NCI-H345 (cell line): ENCODE results near the gene LRFN2.

Experiments
- DNase-seq: peaks from one replicate; lab custom pipeline; 2025; lab: John Stamatoyannopoulos, UW

The LRFN2 gene

DNA sequence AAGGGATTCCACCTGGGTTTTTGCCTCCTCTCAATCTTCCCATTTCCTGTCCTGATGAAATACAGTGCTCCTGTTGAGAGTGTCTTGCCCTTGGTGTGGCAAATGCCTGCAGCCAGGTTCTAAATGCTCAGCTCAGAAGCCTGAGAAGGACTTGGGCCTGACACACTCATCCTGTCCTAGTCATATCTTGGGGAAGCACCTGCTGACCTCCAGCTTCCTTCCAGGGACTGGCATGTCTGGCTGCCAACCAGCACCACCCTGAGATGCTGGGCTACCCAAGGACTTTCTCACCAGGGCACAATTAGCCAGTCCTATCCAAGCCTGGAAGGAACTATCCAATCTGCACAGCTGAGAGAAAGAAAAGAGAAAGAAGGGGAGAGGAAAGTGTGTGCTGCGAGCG, 43.4 kb downstream of the LRFN2 start:
- no peak for DNase-seq

DNA sequence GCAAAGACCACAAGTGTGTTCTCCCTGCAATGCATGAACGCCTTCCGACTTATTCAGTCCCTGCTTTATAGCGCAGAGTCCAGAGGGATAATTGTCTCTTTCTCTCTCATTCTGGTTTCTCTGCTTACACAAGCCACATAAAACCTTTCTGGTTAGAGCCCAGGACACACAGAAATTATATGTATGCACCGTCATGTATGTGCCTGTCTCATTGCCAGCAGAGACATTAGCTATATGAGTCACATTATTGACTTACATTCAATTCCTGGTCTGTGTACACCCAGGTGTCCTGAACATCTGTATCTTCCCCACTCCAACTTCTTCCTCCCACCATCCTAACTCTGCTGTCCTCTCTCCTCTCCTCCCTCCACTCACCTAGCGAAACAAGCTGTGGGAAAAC, 44.0 kb downstream of the LRFN2 start:
- peak; percentile 22 for DNase-seq

DNA sequence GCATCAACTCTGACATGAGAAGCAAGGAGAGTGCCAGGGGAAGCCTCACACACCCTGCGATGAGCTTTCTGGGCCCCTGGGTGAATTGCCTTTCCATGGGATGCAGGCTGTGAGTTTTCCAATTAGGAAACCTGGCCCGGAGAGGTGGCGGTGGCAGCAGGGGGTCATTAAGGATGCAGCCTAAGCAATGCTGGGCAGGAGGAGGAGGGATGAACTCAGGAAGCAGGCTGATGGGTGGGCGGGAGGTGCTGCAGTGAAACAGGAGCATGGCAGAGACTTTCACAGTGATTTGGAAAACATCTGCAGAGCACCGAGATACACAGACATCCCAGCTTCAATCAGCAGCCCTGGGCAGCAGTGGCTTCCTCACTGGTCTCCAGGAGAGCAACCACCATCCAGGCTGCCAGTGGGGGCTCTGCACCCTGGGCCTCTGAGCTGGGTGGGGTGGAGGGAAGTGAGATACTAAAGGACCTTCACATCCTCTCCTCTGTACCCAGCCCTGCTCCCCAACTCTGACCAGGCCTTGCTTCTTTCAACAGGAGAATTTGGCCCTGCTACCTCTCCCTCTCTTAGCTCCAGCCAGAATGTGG, 44.9 kb downstream of the LRFN2 start:
- DNase-seq = no peak

DNA sequence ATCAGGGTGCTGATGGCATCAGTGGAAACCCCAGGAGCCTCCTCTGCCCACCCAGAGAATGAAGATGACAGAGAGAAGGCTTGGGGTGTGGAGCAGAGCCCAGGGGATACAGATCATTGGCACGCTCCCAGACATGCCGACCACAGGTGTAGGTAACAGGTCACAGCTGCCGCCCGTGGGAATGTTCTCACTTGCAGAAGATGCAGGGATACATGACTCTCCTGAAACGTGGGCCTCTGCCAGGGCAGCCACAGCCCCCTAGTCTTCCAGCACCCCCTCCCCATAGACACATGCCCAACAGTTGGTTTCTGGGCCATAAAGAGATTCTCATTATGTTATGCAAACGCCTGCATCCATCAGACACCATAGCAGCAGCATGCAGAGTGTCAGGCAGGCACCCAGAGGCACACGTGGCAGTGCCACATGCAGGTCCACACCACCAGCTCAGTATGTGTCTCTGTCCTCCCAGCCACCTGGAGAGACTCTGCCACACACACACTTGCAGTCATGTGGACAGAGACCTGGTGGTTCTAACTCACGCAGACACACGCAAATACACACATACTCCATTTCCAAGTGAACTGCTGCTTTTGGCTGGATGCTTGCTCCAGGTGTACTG, 45.5 kb downstream of the LRFN2 start:
- DNase-seq = no peak

DNA sequence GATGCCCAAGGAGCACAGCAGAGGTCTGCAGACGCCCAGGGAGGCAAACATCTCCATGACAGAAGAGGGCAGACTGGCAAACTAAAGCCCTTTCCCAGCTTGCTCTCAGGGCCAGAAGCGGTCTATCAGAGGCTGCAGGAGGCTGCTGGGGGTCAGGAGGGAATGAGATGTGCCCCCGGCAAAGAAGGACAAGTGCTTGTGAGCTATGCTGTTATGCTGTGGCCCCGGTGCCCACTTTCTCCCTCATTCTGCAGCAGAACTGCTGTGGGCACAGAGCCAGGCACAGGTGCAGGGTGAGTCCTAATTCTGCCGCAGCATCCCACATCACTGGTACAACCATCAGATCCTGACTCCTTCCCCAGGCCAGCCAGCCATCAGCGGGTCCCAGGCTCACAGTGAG, 46.4 kb downstream of the LRFN2 start:
- no peak for DNase-seq

DNA sequence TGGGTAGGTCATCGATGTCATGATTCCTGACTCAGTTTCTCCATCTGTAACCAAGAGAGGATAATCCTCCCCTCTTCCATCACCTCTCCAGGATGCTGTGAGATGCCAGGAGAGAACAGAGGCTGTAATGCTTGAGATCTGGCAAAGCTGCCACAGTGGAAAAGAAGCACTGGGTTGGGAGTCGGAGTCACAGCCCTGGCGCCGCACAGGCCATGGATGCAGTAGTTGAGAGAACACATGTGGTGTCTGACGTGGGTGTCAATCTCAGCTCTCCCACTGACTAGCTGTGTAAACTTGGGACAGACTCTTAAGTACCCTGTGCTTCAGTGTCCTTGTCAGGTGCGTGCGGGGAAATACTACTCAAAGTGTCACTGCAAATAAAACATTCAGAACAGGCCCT, 47.3 kb downstream of the LRFN2 start:
- DNase-seq = no peak

DNA sequence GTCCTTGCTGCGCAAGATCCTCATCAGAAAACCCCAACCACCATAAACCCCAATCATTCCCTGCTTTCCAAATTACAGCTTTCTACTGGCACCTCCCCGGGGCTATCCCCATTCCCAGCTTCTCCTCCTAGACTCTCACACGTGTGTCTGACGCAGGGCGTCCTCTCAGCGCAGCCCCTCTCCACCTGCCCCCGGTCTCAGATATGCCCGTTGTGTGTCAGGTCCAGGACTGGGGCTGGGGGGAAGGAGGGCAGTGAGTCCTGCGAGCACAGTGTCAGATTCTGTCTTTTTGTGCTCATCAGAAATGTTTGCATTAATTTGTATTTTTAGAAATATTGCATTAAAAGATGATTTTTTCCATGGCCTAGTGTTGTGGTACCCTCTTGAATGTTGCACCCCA, 48.6 kb downstream of the LRFN2 start:
- no peak for DNase-seq

DNA sequence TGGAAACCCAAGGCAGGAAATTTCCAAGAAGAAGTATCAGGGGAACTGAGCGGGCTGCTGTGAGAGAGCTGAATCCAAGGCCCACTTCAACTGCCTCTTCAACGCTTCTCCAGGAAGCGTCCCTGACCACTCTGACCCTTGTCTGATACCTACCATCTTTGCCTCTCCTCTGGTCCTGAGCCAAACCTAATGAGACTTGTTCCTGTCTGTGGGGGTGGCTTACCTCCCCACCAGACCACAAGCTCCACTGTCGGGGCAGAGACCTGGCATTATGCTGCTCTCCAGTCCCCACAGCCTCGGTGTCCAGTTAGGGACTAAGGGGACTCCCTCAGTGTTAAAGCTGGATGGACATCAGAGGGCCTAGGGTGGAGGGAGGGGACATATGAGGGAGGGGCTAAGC, 49.7 kb downstream of the LRFN2 start:
- DNase-seq = no peak

DNA sequence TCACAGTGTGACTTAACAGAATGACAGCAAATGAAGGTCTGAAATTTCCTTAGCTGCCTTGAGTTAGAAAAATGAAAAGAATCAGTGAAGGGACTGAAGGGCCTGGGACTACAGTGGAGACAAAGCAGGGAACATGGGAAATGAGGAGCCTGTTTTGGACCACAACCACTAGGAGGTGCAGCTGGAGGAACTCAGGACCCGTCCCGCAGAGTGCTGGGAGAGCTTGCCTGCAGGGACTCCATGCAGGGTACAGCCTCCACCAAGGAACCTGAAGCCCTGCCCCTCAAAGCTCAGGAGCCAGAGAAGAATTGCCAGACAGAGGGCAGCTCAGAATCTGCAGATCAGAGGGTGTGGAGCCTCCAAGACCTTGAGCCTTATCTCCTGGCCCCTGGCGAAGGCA, 50.7 kb downstream of the LRFN2 start:
- DNase-seq = no peak

DNA sequence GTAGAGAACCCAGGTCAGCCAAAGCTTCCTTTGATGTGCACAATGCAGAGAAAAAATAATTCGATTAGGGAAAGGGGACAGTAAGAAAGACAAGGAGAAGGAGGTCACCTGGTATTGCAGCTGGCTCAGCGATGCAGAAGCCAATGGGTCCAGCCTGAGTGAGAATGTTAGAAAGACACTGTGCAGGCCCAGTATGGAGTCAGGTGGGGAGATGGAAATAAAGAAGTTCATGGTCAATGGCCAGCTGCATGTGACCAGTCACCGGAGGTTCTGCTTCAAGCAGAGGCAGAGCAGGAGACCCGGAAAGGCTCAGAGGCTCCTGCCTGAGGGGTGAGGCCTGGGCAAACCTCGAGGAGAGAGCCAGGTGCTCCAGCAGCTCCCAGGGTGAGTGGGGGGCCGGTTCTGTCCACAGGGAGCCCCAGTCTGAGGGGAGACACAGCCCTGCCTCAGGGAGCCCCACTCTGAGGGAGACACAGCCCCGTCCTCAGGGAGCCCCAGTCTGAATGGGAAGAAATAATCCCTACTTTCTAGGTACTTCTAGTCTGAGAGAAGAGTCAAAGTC, 51.3 kb downstream of the LRFN2 start:
- DNase-seq = no peak

DNA sequence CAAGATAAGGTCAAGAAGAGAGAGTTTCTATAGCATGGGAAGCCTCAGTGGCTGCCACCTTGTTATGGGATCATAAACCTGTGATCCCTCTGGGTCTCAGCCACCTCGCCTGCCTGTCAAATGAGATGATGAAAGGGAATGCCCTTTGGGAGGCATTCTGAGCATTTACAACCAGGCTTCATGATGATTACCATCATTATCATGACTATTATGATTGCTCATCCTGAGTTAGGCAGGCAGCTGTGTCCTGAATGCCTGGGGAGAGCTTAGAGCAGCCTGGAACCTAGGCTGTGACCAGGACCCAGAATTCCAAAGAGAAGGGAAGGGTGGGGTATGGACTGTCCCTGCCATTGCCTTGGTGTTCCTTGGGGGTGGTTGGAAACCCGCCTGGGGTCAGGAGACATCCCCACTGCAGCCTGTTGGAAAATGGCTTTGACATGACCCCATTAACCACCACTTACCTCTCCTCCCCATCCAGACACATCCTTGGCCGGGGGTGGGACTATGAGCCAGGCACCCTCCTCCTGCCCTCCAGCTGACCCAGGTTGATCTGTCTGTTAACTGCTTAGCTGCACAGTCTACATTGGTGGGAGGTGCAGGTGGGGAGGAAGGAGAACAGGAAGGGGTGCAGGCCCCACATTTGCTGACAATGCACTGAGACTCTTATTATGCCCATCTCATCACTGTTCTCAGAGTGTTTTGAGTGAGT, 51.9 kb downstream of the LRFN2 start:
- DNase-seq = no peak

DNA sequence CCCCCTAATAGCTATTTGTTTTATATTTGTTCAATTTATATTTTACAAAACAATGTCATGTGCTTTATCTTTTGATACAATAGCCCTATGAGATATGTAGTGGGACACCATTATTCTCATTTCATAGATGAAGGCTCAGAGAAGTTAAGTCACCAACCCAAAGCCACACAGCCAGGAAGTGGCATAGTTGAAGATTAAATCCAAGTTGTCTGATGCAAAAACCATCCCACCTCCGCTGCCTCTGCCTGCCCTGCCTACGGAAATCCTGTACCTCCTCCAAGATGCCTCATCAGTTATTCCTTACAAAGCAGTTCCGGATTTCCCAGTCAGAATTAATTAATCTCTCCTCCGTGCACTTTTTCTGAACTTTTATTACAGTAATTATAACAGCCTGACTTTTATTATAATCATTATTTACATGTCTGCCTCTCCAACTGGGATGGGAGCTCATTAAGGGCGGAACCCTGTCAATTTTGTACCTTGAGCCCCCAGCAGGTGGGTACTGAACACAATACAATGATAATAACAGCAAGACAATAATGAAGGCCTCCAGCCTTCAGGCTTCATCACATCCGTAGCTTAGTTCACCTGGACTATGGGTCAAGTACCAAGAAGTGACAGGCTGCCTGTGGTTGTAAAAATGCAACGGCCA, 54.7 kb downstream of the LRFN2 start:
- no peak for DNase-seq

DNA sequence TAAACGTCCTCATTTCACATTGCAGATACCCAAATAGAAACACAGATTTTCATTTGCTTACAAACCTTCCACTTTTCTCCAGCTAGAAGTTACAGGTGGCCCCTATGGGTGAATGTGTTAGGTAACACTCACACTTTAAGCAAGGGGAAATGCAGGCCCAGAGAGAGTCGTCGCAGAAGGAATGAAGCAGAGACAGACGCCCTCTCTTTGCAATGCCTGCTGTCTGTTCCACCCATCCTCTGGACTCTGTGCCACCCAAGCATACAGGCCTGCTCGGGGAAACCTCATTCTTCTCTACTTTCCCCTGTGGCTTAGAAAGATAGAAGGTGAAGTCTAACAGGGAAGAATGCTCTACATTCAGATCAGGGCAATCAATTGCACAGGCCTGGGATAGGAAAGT, 57.2 kb downstream of the LRFN2 start:
- no peak for DNase-seq

DNA sequence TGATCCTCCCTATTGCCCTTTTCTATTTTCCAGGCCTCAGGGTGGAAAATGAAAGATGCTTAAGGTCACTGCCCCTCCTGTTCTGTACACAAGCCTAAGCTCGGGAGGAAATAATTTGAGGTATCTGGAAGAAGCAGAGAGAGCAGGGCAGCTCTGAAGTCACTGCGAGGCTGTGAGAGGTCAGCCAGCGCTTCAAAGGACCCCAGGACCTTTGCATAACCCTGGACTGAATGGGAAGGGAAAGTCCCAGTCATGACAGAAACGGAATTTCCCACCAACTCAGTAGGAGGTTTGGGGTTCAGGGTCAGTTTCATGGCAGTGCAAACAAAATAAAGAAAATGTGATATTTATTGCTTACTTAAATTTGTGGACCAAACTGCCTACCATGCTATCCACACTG, 58.1 kb downstream of the LRFN2 start:
- DNase-seq = no peak

DNA sequence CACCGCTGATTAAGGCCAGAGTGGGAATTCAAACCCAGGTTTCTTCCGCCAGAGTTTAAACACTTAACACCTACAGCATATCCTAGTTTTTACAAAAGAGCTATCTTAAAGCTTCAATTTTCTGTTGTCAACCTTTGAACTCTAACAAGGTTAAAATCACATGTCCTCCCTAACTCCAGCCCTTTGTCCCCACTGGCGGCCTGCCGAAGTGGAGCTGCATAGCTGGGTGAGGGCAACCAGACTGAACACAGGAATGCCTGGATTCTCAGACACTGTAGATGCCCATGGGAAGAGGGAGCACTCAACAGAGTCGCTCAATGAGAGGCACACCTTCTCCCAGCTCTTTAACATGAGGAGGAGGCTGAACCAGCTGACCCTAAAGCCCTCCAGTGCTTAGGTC, 59.1 kb downstream of the LRFN2 start:
- DNase-seq = no peak

DNA sequence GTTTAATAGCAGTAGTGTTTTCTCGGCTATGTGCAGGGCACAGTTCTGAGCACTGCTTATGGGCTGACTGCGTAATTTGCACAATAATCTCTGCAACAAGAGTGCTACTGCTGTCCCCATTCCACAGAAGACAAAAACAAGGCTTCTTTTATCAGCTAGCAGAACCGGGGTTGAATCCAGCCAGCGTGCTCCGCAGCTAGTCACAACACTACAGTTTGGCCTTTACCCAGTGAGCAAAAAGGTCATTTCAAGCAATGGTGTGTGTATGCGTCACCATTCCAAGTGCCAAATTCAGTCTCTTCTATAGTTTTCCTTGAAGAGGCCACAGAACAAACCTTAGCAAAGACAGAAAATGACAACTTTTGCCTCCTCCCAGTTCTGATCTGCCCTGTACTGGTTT, 61.1 kb downstream of the LRFN2 start:
- DNase-seq = no peak

DNA sequence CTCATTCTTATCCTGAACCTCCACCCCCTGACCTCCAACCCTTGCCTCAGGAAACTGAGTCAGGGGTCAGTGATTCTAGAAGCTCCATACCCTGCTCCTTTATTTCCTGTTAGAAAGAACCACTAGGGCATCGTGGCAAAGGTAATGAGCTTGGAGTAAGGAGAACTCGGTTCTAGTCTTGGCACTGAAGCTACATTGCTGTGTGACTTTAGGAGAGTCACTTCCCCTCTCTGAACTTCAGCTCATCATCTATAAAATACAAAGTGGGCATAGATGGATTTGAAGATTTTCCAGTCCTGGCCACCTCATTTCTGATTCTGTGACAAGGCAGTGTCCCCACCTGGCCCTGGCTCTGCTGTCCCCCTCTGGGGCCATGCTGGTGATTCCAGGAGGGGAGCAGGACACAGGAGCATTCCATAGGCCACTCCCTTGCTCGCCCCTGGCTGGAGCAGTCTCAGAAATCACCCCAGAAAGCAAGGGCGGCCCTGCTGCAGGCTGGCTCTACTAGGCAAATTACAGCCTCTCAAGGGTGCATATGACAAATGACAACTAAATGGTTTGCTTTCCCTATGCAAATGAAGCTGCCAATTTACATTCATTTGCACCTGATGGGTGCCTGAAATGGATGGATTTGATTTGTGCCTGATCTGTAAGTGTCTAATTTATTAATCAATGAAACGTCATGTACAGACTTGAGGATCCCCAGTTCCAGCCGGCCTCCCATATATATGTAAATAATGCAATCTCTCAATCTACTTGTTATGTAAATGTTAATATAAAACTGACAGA, 62.2 kb downstream of the LRFN2 start:
- no peak for DNase-seq

DNA sequence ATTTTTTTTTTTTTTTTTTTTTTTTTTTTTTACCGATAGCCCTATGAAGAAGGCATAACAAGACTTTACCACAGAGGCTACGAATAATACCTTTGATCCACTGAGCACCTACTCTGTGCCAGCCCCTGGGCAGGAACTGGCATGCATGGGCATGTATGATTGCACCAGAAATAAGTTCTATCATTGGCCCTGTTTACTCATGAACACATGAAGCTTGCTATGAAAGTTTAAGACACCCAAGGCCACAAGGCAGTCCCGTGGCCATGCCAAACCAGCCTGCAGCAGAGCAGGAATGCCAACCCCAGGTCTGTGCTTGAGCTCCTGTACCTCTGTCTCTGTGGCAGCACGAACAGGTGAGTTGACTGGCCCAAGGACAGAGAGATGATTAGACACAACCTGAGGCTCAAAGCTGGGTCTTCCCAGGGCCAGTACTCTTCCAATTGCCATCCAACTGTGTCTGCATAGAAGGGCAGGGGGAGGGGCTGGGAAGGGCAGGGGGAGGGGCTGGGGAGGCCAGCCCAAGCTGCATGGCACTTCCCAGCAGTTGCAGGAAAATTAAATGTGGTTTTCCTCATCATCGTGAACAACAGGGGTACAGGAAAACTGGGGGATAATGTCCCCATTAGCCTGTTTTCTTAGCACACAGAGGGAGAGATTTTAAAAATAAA, 63.5 kb downstream of the LRFN2 start:
- DNase-seq = no peak

DNA sequence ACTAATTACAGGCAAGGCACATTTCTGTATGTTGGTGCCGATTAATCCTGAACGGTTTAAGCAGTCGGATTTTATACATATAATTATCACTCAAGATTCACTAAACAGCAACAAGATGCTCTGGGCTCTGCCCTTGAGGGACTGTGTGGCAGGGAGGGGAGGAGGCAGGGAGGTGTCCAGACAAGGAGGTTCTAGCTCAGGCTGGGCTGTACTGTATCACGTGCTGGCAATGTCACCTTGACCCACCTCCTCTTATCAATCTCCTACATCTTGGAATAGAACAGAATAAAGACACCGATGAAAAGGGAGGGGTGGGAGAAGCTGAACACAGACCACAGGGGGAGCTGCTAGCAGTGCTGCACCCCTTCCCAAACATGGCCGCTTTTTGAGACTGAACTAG, 65.7 kb downstream of the LRFN2 start:
- no peak for DNase-seq

DNA sequence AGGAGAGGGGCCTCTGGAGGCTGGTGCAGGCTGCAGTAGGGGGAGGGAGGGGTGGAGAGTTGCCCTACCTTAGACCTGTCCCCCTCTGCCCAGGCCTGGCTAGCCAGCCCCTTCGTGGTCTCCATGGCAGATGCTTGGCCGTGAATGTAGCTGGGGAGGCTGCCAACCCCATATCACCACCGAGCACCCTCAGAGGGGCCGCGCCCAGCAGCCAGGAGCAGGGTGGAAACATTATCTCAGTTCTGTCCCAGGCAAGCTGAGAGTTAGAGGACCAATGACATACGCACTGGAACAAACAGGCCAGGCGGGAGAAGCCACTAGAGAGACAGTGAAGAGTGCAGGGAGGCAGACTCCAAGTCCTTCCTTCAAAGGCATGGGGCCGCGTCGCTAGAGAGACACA, 66.5 kb downstream of the LRFN2 start:
- DNase-seq = no peak

DNA sequence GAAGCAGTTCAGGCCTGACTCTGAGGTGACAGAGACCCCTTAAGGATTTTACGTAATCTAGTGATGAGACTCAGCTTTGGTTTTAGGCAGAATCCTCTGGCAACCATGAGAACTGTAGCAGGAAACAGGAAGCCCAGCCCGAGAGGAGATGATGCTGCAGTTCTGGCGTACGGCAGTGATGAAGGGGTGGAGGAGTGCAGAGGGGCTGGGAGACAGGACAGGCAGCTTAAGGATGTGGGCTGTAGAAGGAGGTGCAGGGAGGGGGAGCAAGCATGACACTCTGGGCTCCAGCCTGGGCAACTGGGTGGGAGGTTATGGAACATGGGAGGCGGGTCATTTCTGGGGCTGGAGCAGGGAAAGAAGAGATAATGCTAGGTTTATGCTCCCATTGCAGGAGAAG, 67.1 kb downstream of the LRFN2 start:
- DNase-seq = no peak

DNA sequence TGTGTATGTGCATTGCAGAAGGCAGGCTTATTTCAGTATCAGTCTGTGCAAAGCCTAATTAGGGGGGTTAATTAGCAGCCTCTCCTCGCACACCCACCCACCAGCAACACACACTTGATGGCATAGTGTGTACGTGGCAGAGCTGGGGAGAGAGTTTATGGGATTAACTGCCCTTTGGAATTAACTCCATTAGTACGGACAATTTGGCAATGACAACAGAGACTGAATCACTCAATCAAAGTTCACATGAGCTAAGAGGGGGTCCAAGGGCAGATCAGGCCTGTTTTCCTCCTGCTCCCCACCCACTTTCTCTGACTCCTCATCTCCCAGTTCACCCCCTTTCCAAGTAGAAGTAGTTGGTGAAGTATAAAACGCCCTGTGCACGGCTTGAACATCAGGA, 69.5 kb downstream of the LRFN2 start:
- no peak for DNase-seq
